LNCaP clone FGC (cell line): Measurements from ENCODE around the gene ME1.
"Not testable (repeated sequence)": the region's sequence is repeated elsewhere in the genome, so short reads cannot be mapped to it uniquely, and the experiment has no call there.

ENCODE experiments used
- DNase-seq: peaks from one replicate; pipeline ENCODE4 v3.0.0-alpha.2; 2011; ENCODE audit warnings: low read depth
- H3K4me3 ChIP-seq: 2 replicates; pipeline ENCODE4 v1.5.1; 2011; ENCODE audit warnings: mild to moderate bottlenecking, low read depth, low read length, control low read depth
- CTCF ChIP-seq: IDR thresholded peaks from 2 replicates; pipeline ENCODE4 v1.5.1; 2012; ENCODE audit warnings: mild to moderate bottlenecking; ENCODE audit not compliant: control insufficient read depth, insufficient read depth; ENCODE audit errors: extremely low read depth

The ME1 gene

GRCh38 chr6:83307849-83308248, 123.0 kb downstream of the ME1 start:
- no peak for TF ChIP-seq CTCF
- DNase-seq = no peak
- no peak overlapping the region for H3K4me3 ChIP-seq

GRCh38 chr6:83303426-83303825, 127.4 kb downstream of the ME1 start:
- DNase-seq = no peak
- TF ChIP-seq CTCF = no peak
- H3K4me3 ChIP-seq = no peak overlapping the region

- no peak for TF ChIP-seq CTCF
- H3K4me3 ChIP-seq = no peak overlapping the region
- DNase-seq = no peak
Measured at GRCh38 chr6:83294676-83295075, 136.2 kb downstream of the ME1 start.

- no peak for TF ChIP-seq CTCF
- no peak overlapping the region for H3K4me3 ChIP-seq
- DNase-seq = no peak
Measured at GRCh38 chr6:83292900-83293843, 137.7 kb downstream of the ME1 start.

GRCh38 chr6:83287298-83287697, 143.6 kb downstream of the ME1 start:
- not testable (repeated sequence) for H3K4me3 ChIP-seq, DNase-seq

- no peak for TF ChIP-seq CTCF
- DNase-seq = no peak
- H3K4me3 ChIP-seq = no peak overlapping the region
Measured at GRCh38 chr6:83285917-83286316, 144.9 kb downstream of the ME1 start.

GRCh38 chr6:83273596-83273995, 157.3 kb downstream of the ME1 start:
- no peak for DNase-seq
- no peak overlapping the region for H3K4me3 ChIP-seq

More at GRCh38 chr6:83273596-83273995, 157.3 kb downstream of the ME1 start:
- TF ChIP-seq CTCF = no peak
